Thyroid gland (tissue), 4 donors: Measurements from ENCODE around the gene MARVELD3.

Source experiments
- CTCF ChIP-seq, 6 experiments: fragments of 200-600 bp in 3 of 6; fragments of 450-650 bp in 3 of 6; sonication (generic) in 3 of 6; IDR thresholded peaks; one replicate each; pipeline ENCODE4 v1.5.1; 2016 to 2019; ENCODE audit warnings: antibody characterized with exemption in 6 of 6, mild to moderate bottlenecking in 2 of 6, inconsistent platforms in 1 of 6, moderate library complexity in 1 of 6
- POLR2A ChIP-seq, 2 donors: fragments of 450-650 bp; IDR thresholded peaks; one replicate each; pipeline ENCODE4 v1.6.1; 2017; ENCODE audit warnings: antibody characterized with exemption in 2 of 2, mild to moderate bottlenecking in 2 of 2, moderate library complexity in 1 of 2

- TF ChIP-seq CTCF (IDR thresholded peaks at IDR 0.05): no peak
- no peak for TF ChIP-seq POLR2A (IDR thresholded peaks at IDR 0.05)
These were observed 15.5 kb upstream of the MARVELD3 start for GRCh38 chr16:71610447-71610846.
